WTC11 (cell line): Measurements from ENCODE around the gene IGLL1. TPM values are rescaled to one million over a fixed set of nuclear protein-coding genes. Genes with fewer than 3 reads are reported as not detected.

Source experiments
- ATAC-seq: fragments of 200-7000 bp; cut with Tn5 transposase; 2 replicates; pipeline ENCODE4 v1.10.0; 2021; ENCODE audit warnings: mild to moderate bottlenecking, moderate library complexity
- CTCF ChIA-PET: fragments of 300-600 bp; sonication (Branson Sonifier 250); formaldehyde crosslinking; loops from one replicate; lab custom pipeline; 2021; ENCODE audit warnings: antibody characterized with exemption; lab: Charles Lee
- POLR2A ChIA-PET: fragments of 350-600 bp; sonication (Branson Sonifier 250); formaldehyde crosslinking; loops from one replicate; lab custom pipeline; 2021; ENCODE audit warnings: antibody characterized with exemption; lab: Charles Lee
- DNase-seq: peaks from one replicate; pipeline ENCODE4 v3.0.0; 2021; ENCODE audit warnings: low spot score
- H3K27ac Mint-ChIP-seq: 2 replicates; pipeline ENCODE4 v1.8.0; 2021; ENCODE audit warnings: mixed read lengths
- H3K27me3 Mint-ChIP-seq: 2 replicates; pipeline ENCODE4 v1.8.0; 2021; ENCODE audit warnings: low read depth, mild to moderate bottlenecking, moderate library complexity, mixed read lengths
- H3K36me3 Mint-ChIP-seq: 2 replicates; pipeline ENCODE4 v1.8.0; 2021; ENCODE audit warnings: mixed read lengths
- H3K4me1 Mint-ChIP-seq: 2 replicates; pipeline ENCODE4 v1.8.0; 2022; ENCODE audit warnings: mixed read lengths
- H3K4me3 Mint-ChIP-seq: 2 replicates; pipeline ENCODE4 v1.8.0; 2021; ENCODE audit warnings: mild to moderate bottlenecking, moderate library complexity, mixed read lengths
- H3K9me3 Mint-ChIP-seq: 2 replicates; pipeline ENCODE4 v1.8.0; 2021; ENCODE audit warnings: mixed read lengths
- ATF1 ChIP-seq: sonication (generic); formaldehyde crosslinking; IDR thresholded peaks from 2 replicates; pipeline ENCODE4 v1.8.1; 2023; ENCODE audit warnings: mild to moderate bottlenecking, moderate library complexity, missing genetic modification reagents
- CDX4 ChIP-seq: fragments of 250-450 bp; sonication (Bioruptor Pico); IDR thresholded peaks from 2 replicates; pipeline ENCODE4 v1.9.0; 2021; ENCODE audit warnings: moderate library complexity, mild to moderate bottlenecking, inconsistent platforms, borderline replicate concordance
- CREM ChIP-seq: sonication (generic); formaldehyde crosslinking; IDR thresholded peaks from 2 replicates; pipeline ENCODE4 v1.8.1; 2022; ENCODE audit warnings: mild to moderate bottlenecking, missing genetic modification reagents, moderate library complexity
- KAT7 ChIP-seq: sonication (generic); formaldehyde crosslinking; IDR thresholded peaks from 2 replicates; pipeline ENCODE4 v1.8.1; 2023; ENCODE audit warnings: missing genetic modification reagents, mild to moderate bottlenecking, borderline replicate concordance
- MAX ChIP-seq: sonication (generic); formaldehyde crosslinking; IDR thresholded peaks from 2 replicates; pipeline ENCODE4 v1.8.0; 2022; ENCODE audit warnings: mild to moderate bottlenecking, missing genetic modification reagents
- MXD4 ChIP-seq: fragments of 250-450 bp; sonication (Bioruptor Pico); IDR thresholded peaks from 2 replicates; pipeline ENCODE4 v1.8.0; 2021; ENCODE audit warnings: mild to moderate bottlenecking, moderate library complexity, borderline replicate concordance
- NFATC4 ChIP-seq: fragments of 250-450 bp; sonication (Bioruptor Pico); IDR thresholded peaks from 2 replicates; pipeline ENCODE4 v1.9.0; 2021; ENCODE audit warnings: mild to moderate bottlenecking
- NR3C1 ChIP-seq: sonication (generic); formaldehyde crosslinking; conservative IDR thresholded peaks from 2 replicates; pipeline ENCODE4 v1.8.1; 2023; ENCODE audit warnings: low read depth, mild to moderate bottlenecking, missing genetic modification reagents
- OVOL2 ChIP-seq: fragments of 250-450 bp; sonication (Bioruptor Pico); IDR thresholded peaks from 2 replicates; pipeline ENCODE4 v1.9.0; 2021; ENCODE audit warnings: mild to moderate bottlenecking, borderline replicate concordance
- SMAD3 ChIP-seq: sonication (generic); formaldehyde crosslinking; IDR thresholded peaks from 2 replicates; pipeline ENCODE4 v1.8.0; 2022; ENCODE audit warnings: missing genetic modification reagents, mild to moderate bottlenecking, borderline replicate concordance
- SMAD4 ChIP-seq: sonication (generic); formaldehyde crosslinking; IDR thresholded peaks from 2 replicates; pipeline ENCODE4 v1.8.0; 2022; ENCODE audit warnings: mild to moderate bottlenecking, missing genetic modification reagents
- SOX15 ChIP-seq: fragments of 250-450 bp; sonication (Bioruptor Pico); IDR thresholded peaks from 2 replicates; pipeline ENCODE4 v1.9.0; 2021; ENCODE audit warnings: mild to moderate bottlenecking
- USF1 ChIP-seq: sonication (generic); formaldehyde crosslinking; IDR thresholded peaks from 2 replicates; pipeline ENCODE4 v1.8.0; 2022; ENCODE audit warnings: mild to moderate bottlenecking, missing genetic modification reagents
- ZNF121 ChIP-seq: sonication (generic); formaldehyde crosslinking; IDR thresholded peaks from 2 replicates; pipeline ENCODE4 v1.8.0; 2023; ENCODE audit warnings: missing genetic modification reagents
- ZNF281 ChIP-seq: sonication (generic); formaldehyde crosslinking; IDR thresholded peaks from 2 replicates; pipeline ENCODE4 v1.8.0; 2023; ENCODE audit warnings: mild to moderate bottlenecking, missing genetic modification reagents
- total RNA-seq: library from RNA; stranded (reverse); gene quantifications from 3 replicates; pipeline ENCODE4 v1.2.3, GENCODE V29; 2021

The IGLL1 gene
- total RNA-seq, 1 experiment from 2014 or later = not detected

GRCh38 chr22:23530766-23531282, 49.3 kb downstream of the IGLL1 start (continued):
- TF ChIP-seq MXD4 (CRISPR knock-in tag) (no peak), USF1 (no peak), NFATC4 (CRISPR knock-in tag) (no peak)
- TF ChIP-seq, all 79 proteins: peak for 0

GRCh38 chr22:23530106-23530505, 50.0 kb downstream of the IGLL1 start:
- no peak for TF ChIP-seq NR3C1 (CRISPR knock-in tag)
- ChIA-PET POLR2A (interaction anchor here (0.6 kb wide), 1 partner anchor 191 kb away, joined by 3 read pairs; no protein-coding TSS in a partner anchor), CTCF (interaction anchor here (0.7 to 1.8 kb wide), 2 partner anchors 9 to 61 kb away, joined by 3 to 6 read pairs; no protein-coding TSS in a partner anchor)
- Mint-ChIP-seq H3K27me3 (peaks cover 37% of the 10 kb centered on the region), H3K4me1 (peaks cover 43% of the 10 kb centered on the region), H3K36me3 (no peaks in the 10 kb centered on the region), H3K9me3 (no peaks in the 10 kb centered on the region), H3K27ac (no peak overlapping the region), H3K4me3 (no peak overlapping the region)
- ATAC-seq (no peak), DNase-seq (no peak)

GRCh38 chr22:23529166-23530103, 50.7 kb downstream of the IGLL1 start:
- TF ChIP-seq SOX15 = no peak
- no peak for TF ChIP-seq SMAD3
- TF ChIP-seq CDX4 (CRISPR knock-in tag) = no peak
- no peak for TF ChIP-seq SMAD4
- TF ChIP-seq ZNF281 (CRISPR knock-in tag) = no peak
- TF ChIP-seq ATF1 (CRISPR knock-in tag) = no peak
- DNase-seq (no peak), ATAC-seq (no peak)
- peaks cover 41% of the 10 kb centered on the region for H3K27me3 Mint-ChIP-seq
- H3K9me3 Mint-ChIP-seq = no peaks in the 10 kb centered on the region
- peaks cover 40% of the 10 kb centered on the region for H3K4me1 Mint-ChIP-seq
- no peak overlapping the region for H3K27ac Mint-ChIP-seq
- POLR2A ChIA-PET = no interaction called here
- CTCF ChIA-PET = interaction anchor here (0.9 to 1.8 kb wide), 2 partner anchors 15 to 62 kb away, joined by 3 to 6 read pairs; no protein-coding TSS in a partner anchor
- H3K4me3 Mint-ChIP-seq = no peak overlapping the region
- H3K36me3 Mint-ChIP-seq = no peaks in the 10 kb centered on the region

- ATAC-seq (no peak), DNase-seq (no peak)
- no peak overlapping the region for H3K4me3 Mint-ChIP-seq
- ChIA-PET CTCF (interaction anchor here (0.9 to 1.9 kb wide), 2 partner anchors 14 to 63 kb away, joined by 3 to 4 read pairs; no protein-coding TSS in a partner anchor), POLR2A (no interaction called here)
- peaks cover 51% of the 10 kb centered on the region for H3K27me3 Mint-ChIP-seq
- no peak overlapping the region for H3K27ac Mint-ChIP-seq
- H3K36me3 Mint-ChIP-seq = no peaks in the 10 kb centered on the region
- H3K9me3 Mint-ChIP-seq = no peaks in the 10 kb centered on the region
- TF ChIP-seq OVOL2 (CRISPR knock-in tag) (no peak), CDX4 (CRISPR knock-in tag) (no peak), ZNF121 (no peak), CREM (CRISPR knock-in tag) (no peak), KAT7 (CRISPR knock-in tag) (no peak), MAX (CRISPR knock-in tag) (no peak)
- H3K4me1 Mint-ChIP-seq = peaks cover 31% of the 10 kb centered on the region
These were observed 51.9 kb downstream of the IGLL1 start for GRCh38 chr22:23527971-23528740.
